H1 (cell line): ENCODE results near the gene CASZ1. TPM values are rescaled to one million over a fixed set of nuclear protein-coding genes. Genes with fewer than 3 reads are reported as not detected.

Experiments used
- CTCF ChIA-PET: fragments of 300-600 bp; sonication (Branson Sonifier 250); formaldehyde crosslinking; loops from one replicate; lab custom pipeline; 2021; ENCODE audit not compliant: partially characterized antibody; lab: Charles Lee
- POLR2A ChIA-PET: fragments of 300-600 bp; sonication (Branson Sonifier 250); formaldehyde crosslinking; loops from one replicate; lab custom pipeline; 2021; ENCODE audit warnings: inconsistent platforms; ENCODE audit not compliant: partially characterized antibody; lab: Charles Lee
- DNase-seq, 2 experiments: peaks; one replicate each; pipeline versions ENCODE4 v3.0.0 to v3.0.0-alpha.2; 2010 to 2022; ENCODE audit warnings: low spot score in 2 of 2, low read depth in 1 of 2, mixed read lengths in 1 of 2
- FAIRE-seq: peaks from 2 replicates; lab custom pipeline; 2011; peaks lifted over from hg19 to GRCh38; lab: Jason Lieb, UNC
- H2AFZ ChIP-seq: 2 replicates; pipeline ENCODE4 v1.8.1; 2012; ENCODE audit warnings: low read length, inconsistent platforms
- H2AK5ac ChIP-seq: 2 replicates; pipeline ENCODE4 v1.6.1; 2013; ENCODE audit warnings: low read depth, low read length
- H2BK120ac ChIP-seq: replicated peaks from 2 replicates; pipeline ENCODE3; 2013; ENCODE audit warnings: low read depth, low read length, inconsistent platforms
- H2BK12ac ChIP-seq: 2 replicates; pipeline ENCODE4 v1.6.1; 2013; ENCODE audit warnings: low read depth, low read length
- H2BK15ac ChIP-seq: 2 replicates; pipeline ENCODE4 v1.6.1; 2013; ENCODE audit warnings: low read length
- H2BK20ac ChIP-seq: 2 replicates; pipeline ENCODE4 v1.6.1; 2013; ENCODE audit warnings: low read length
- H2BK5ac ChIP-seq: 2 replicates; pipeline ENCODE4 v1.6.1; 2013; ENCODE audit warnings: low read depth, low read length
- H3K14ac ChIP-seq: 2 replicates; pipeline ENCODE4 v1.6.1; 2013; ENCODE audit warnings: inconsistent platforms; ENCODE audit not compliant: insufficient read length
- H3K18ac ChIP-seq: 2 replicates; pipeline ENCODE4 v1.6.1; 2013; ENCODE audit warnings: low read length; ENCODE audit errors: extremely low read depth
- H3K23ac ChIP-seq: 2 replicates; pipeline ENCODE4 v1.6.1; 2013; ENCODE audit warnings: inconsistent platforms; ENCODE audit not compliant: insufficient read length
- H3K23me2 ChIP-seq: 2 replicates; pipeline ENCODE4 v1.6.1; 2013; ENCODE audit warnings: low read depth, low read length
- H3K27ac ChIP-seq: 2 replicates; pipeline ENCODE4 v1.6.1; 2011; ENCODE audit warnings: low read depth, low read length, inconsistent platforms
- H3K27me3 ChIP-seq, 4 experiments: replicated peaks in 1 of 4; 1 replicate in 1 of 4; 2 replicates in 3 of 4; pipeline versions ENCODE4 v1.6.1 to v1.8.1; 2011 to 2013; ENCODE audit warnings: low read length in 3 of 4, mild to moderate bottlenecking in 3 of 4, inconsistent platforms in 2 of 4, mixed read lengths in 2 of 4, moderate library complexity in 1 of 4; ENCODE audit not compliant: control insufficient read depth in 3 of 4, insufficient read depth in 3 of 4; ENCODE audit errors: extremely low read depth in 1 of 4
- H3K36me3 ChIP-seq, 4 experiments: 2 replicates each; pipeline versions ENCODE4 v1.6.1 to v1.8.1; 2011 to 2013; ENCODE audit warnings: mild to moderate bottlenecking in 4 of 4, low read length in 3 of 4, moderate library complexity in 2 of 4, control low read depth in 1 of 4, inconsistent platforms in 1 of 4; ENCODE audit not compliant: insufficient read depth in 4 of 4, control insufficient read depth in 2 of 4
- H3K4ac ChIP-seq: replicated peaks from 2 replicates; pipeline ENCODE3; 2013; ENCODE audit warnings: low read length, low read depth, mixed read lengths, inconsistent platforms; ENCODE audit not compliant: insufficient read length
- H3K4me1 ChIP-seq, 4 experiments: replicated peaks in 1 of 4; 1 replicate in 1 of 4; 2 replicates in 3 of 4; pipeline versions ENCODE4 v1.6.1 to v1.8.1; 2011 to 2013; ENCODE audit warnings: low read length in 3 of 4, inconsistent platforms in 2 of 4, mixed read lengths in 1 of 4; ENCODE audit not compliant: insufficient read depth in 4 of 4, control insufficient read depth in 3 of 4
- H3K4me2 ChIP-seq, 2 experiments: 2 replicates each; pipeline versions ENCODE4 v1.6.1 to v1.8.1; 2011 to 2013; ENCODE audit warnings: low read depth in 2 of 2, low read length in 2 of 2, control low read depth in 1 of 2, inconsistent platforms in 1 of 2, mild to moderate bottlenecking in 1 of 2; ENCODE audit not compliant: insufficient read depth in 1 of 2
- H3K4me3 ChIP-seq, 4 experiments: fragments of 200-600, 300-600 bp in 1 of 4; sonication (generic), shearing (Covaris generic), sonication (Bioruptor Twin) in 1 of 4; 2 replicates each; pipeline versions ENCODE4 v1.5.1 to v1.8.1; 2011 to 2016; ENCODE audit warnings: low read length in 4 of 4, low read depth in 3 of 4, control low read depth in 2 of 4, inconsistent platforms in 2 of 4, mild to moderate bottlenecking in 2 of 4, mixed read lengths in 1 of 4, moderate library complexity in 1 of 4; ENCODE audit not compliant: insufficient read depth in 2 of 4; ENCODE audit errors: extremely low read depth in 1 of 4
- H3K56ac ChIP-seq: replicated peaks from 2 replicates; pipeline ENCODE3; 2013; ENCODE audit warnings: low read depth, mild to moderate bottlenecking, mixed read lengths, low read length, inconsistent platforms; ENCODE audit not compliant: insufficient read length
- H3K79me1 ChIP-seq: 2 replicates; pipeline ENCODE4 v1.6.1; 2013; ENCODE audit warnings: low read depth, low read length, control low read depth
- H3K79me2 ChIP-seq, 2 experiments: 2 replicates each; pipeline versions ENCODE4 v1.6.1 to v1.8.1; 2012 to 2013; ENCODE audit warnings: low read length in 2 of 2, mild to moderate bottlenecking in 2 of 2, inconsistent platforms in 1 of 2; ENCODE audit not compliant: insufficient read depth in 2 of 2, control insufficient read depth in 1 of 2
- H3K9ac ChIP-seq, 4 experiments: replicated peaks in 1 of 4; 1 replicate in 1 of 4; 2 replicates in 3 of 4; pipeline versions ENCODE4 v1.6.1 to v1.8.1; 2011 to 2013; ENCODE audit warnings: low read depth in 3 of 4, low read length in 3 of 4, control low read depth in 2 of 4, mild to moderate bottlenecking in 2 of 4, moderate library complexity in 2 of 4, inconsistent platforms in 1 of 4; ENCODE audit errors: extremely low read depth in 1 of 4
- H3K9me3 ChIP-seq, 2 experiments: 2 replicates each; pipeline versions ENCODE4 v1.6.1 to v1.8.1; 2012 to 2013; ENCODE audit warnings: mild to moderate bottlenecking in 2 of 2, moderate library complexity in 2 of 2, control low read depth in 1 of 2, inconsistent platforms in 1 of 2, low read depth in 1 of 2, low read length in 1 of 2, mixed read lengths in 1 of 2; ENCODE audit not compliant: insufficient read depth in 2 of 2
- H4K20me1 ChIP-seq, 2 experiments: replicated peaks in 1 of 2; 2 replicates each; pipeline versions ENCODE3 to v1.8.1; 2011 to 2013; ENCODE audit warnings: inconsistent platforms in 2 of 2, low read length in 2 of 2, mild to moderate bottlenecking in 1 of 2; ENCODE audit not compliant: insufficient read depth in 2 of 2, control insufficient read depth in 1 of 2
- H4K5ac ChIP-seq: 2 replicates; pipeline ENCODE4 v1.6.1; 2013; ENCODE audit warnings: low read length, low read depth, mixed read lengths, inconsistent platforms; ENCODE audit not compliant: insufficient read length
- H4K8ac ChIP-seq: 2 replicates; pipeline ENCODE4 v1.8.0; 2013; ENCODE audit warnings: mild to moderate bottlenecking, moderate library complexity, low read length, inconsistent platforms; ENCODE audit not compliant: insufficient read depth; ENCODE audit errors: extremely low read depth
- H4K91ac ChIP-seq: replicated peaks from 2 replicates; pipeline ENCODE3; 2013; ENCODE audit warnings: low read length, mixed read lengths, inconsistent platforms; ENCODE audit not compliant: insufficient read length
- NANOG ChIP-seq: IDR thresholded peaks from 2 replicates; pipeline ENCODE4 v1.6.1; 2011; ENCODE audit warnings: low read length, low read depth, mild to moderate bottlenecking, inconsistent platforms; ENCODE audit not compliant: insufficient read depth, poor library complexity, severe bottlenecking
- RXRA ChIP-seq: IDR thresholded peaks from 2 replicates; pipeline ENCODE4 v1.6.1; 2011; ENCODE audit warnings: low read depth, mild to moderate bottlenecking, low read length, moderate library complexity; ENCODE audit not compliant: insufficient read depth
- WGBS, 2 experiments: shearing (Covaris generic) in 1 of 2; methylation state at CpG; one replicate each; pipeline versions ENCODE4 v1.1.6 to v1.1.7; 2013 to 2015; ENCODE audit warnings: low lambda C conversion rate in 2 of 2, mixed read lengths in 2 of 2, inconsistent platforms in 1 of 2, low coverage in 1 of 2, missing lambda C conversion rate in 1 of 2; ENCODE audit not compliant: insufficient replicate concordance in 2 of 2, insufficient coverage in 1 of 2, insufficient read length in 1 of 2; ENCODE audit errors: extremely low coverage in 1 of 2, missing lambda C conversion rate in 1 of 2; 5-methylcytosine and 5-hydroxymethylcytosine counted together
- polyA plus RNA-seq, 7 experiments: library from polyadenylated mRNA; depleted of rRNA in 3 of 7; stranded (reverse) in 5 of 7; unstranded in 2 of 7; fragments of >200 nt in 5 of 7; fragments of 200-250 nt in 2 of 7; gene quantifications; 1 replicate in 5 of 7; 2 replicates in 1 of 7; 4 replicates in 1 of 7; pipeline versions ENCODE4 v1.2.1 to v1.2.3, GENCODE V29; 2011 to 2013; ENCODE audit warnings: missing spikeins in 2 of 7, mixed read lengths in 2 of 7
- total RNA-seq: library from RNA; stranded (reverse); fragmentation: NEBNext Ultra II Directional; extraction: Animal tissue kit (Norgen Biotek cat#: 25700); gene quantifications from 2 replicates; pipeline ENCODE4 v1.2.1, GENCODE V29; 2021

Gene CASZ1
- total and polyA plus RNA-seq, 2 of the 8 experiments (the other 6 are each of a cell fraction or from before 2014, with no cell fraction given), result 4.4 to 7.7 TPM

- POLR2A ChIA-PET, result no interaction called here
- H3K14ac ChIP-seq, result no peak overlapping the region
- H3K36me3 ChIP-seq, result no peaks in the 10 kb centered on the region
- CTCF ChIA-PET, result interaction anchor here (0.7 to 1.7 kb wide), 8 partner anchors 15 to 223 kb away, joined by 3 to 6 read pairs (median 4); no protein-coding TSS in a partner anchor
- no peak overlapping the region; the same call in 1 of the 2 replicates for H4K8ac ChIP-seq
- H3K23me2 ChIP-seq, result no peaks in the 10 kb centered on the region
- WGBS, 2 experiments, result 76% methylated on average over 18 of the region's 20 CpGs; no CpG with 5 or more reads in 1 of the 2 experiments
- no peak overlapping the region for H3K4ac ChIP-seq
- H3K27ac ChIP-seq, result no peak overlapping the region
- no peaks in the 10 kb centered on the region for H3K79me2 ChIP-seq
- no peak overlapping the region for H3K4me3 ChIP-seq
- peaks cover 2% of the 10 kb centered on the region; the same call in 1 of the 2 replicates for H3K79me1 ChIP-seq
- H3K56ac ChIP-seq, result no peak overlapping the region
- H3K4me1 ChIP-seq, result peaks cover 11 to 28% (median 17%) of the 10 kb centered on the region in 4 experiments
- H3K9ac ChIP-seq, result no peak overlapping the region
- H3K23ac ChIP-seq, result no peak overlapping the region
- no peak overlapping the region for H4K91ac ChIP-seq
- no peak overlapping the region for H2BK120ac ChIP-seq
- H2BK12ac ChIP-seq, result 0 out of 2 replicates have a peak overlapping the region, but pooled peaks have one; percentile 68
- no peak for DNase-seq
- no peak overlapping the region for H2AFZ ChIP-seq
- H2AK5ac ChIP-seq, result peak overlapping the region; percentile 24; the same call in 1 of the 2 replicates
- no peak overlapping the region for H2BK15ac ChIP-seq
- no peak overlapping the region; the same call in 1 of the 2 replicates for H2BK5ac ChIP-seq
- no peaks in the 10 kb centered on the region for H3K27me3 ChIP-seq
- no peaks in the 10 kb centered on the region for H3K9me3 ChIP-seq
- no peak overlapping the region; a peak in 1 of 4 replicates for H3K4me2 ChIP-seq
- no peak for FAIRE-seq
- H2BK20ac ChIP-seq, result no peak overlapping the region
- H3K18ac ChIP-seq, result no peak overlapping the region; the same call in 1 of the 2 replicates
- no peak overlapping the region for H4K5ac ChIP-seq
- H4K20me1 ChIP-seq, result no peaks in the 10 kb centered on the region
- no peak for TF ChIP-seq NANOG
- no peak for TF ChIP-seq RXRA
Observed at GRCh38 chr1:10686404-10687040, 109.9 kb downstream of the CASZ1 start.
